NCI-H2107 treated with DMSO at 0.1 percent for 48 hours (cell line): ENCODE data around the gene PACRG.

Experiments
- DNase-seq: peaks from one replicate; lab custom pipeline; 2025; ENCODE audit not compliant: unreplicated experiment; lab: John Stamatoyannopoulos, UW

Gene PACRG

DNA sequence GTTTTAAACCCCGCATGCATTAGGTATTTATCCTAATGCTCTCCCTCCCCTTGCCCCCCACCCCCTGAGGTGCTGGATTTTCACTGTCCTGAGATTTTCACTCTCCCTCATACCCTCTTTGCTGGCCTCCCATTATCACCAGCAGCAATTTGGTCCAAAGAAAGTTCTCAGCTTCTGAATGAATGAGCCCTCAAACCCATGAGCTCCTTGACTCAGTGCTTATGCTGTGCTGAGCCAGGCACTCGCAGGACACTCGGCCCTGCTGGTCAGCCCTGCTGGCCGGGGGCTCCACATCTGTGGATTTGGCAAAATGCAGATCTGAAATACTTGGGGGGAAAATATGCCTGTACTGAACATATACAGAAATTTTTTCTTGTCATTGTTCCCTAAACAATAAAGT, 533.6 kb downstream of the PACRG start:
- no peak for DNase-seq

DNA sequence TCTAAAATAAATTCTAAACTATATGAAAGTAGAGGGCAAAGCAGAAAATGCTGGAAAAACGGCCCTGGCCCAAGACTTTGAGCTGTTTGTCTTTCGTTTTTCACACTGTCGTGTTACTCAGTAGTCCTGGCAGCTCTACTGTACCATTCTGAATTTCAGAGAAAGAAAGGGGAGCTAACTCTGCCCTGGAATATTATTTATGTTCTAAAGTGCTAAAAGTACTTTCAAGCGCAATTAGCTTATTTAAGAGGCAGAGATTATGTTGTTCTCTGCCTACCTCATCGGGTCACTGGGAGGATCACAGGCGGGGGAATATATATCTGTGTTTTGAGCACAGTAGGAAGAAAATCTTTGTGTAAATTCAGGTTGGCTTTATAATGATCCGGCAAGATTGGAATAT, 534.3 kb downstream of the PACRG start:
- no peak for DNase-seq

DNA sequence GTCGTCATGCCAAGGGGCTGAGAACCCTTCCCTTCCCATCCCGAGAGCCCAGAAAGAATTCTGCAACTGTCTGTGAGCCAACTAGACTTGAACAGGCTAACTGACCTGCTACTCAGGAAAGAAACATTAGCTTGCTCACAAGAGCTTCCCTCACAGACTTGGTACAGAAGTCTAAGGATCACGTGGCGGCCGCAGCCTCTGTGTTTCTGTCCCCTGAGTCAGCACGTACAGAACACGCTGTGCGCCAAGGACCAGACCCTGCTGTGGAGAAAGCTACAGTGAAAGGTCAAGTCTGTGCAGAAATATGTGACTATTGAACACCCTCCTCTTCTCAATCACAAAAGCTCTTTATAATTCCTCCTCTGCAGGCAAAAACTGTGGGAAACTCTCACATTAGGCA, 535.4 kb downstream of the PACRG start:
- no peak for DNase-seq

DNA sequence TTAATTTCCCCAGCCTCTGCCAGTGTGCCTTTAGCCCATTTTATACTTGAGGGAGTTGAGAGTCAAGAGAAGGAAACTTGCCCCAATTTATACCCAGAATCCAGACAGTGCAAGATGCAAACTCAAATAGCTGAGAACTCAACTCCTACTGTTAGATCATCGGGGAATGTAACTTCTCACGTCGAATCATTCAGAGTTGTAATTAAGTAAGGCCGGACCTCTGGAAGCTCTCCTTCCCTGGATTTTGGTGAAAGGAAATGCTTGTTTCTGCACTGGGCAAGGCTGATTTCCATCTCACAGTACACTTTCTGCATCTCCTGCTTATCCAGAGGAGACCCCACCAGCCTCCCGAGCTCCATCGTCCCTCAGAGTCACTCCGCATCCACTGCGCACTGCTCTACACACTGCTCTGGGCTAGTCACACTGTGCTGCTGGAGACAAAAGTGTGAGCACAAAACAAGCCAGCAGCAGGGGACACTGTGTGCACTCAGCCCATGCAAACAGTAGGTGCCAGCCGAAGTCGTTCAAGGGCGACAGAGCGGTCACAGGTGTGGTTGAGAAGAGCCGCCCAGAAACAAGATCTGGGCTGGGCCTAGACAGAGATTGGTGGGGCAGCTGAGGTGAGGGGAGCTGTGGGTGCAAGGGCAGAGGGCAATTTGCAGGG, 536.4 kb downstream of the PACRG start:
- no peak for DNase-seq

DNA sequence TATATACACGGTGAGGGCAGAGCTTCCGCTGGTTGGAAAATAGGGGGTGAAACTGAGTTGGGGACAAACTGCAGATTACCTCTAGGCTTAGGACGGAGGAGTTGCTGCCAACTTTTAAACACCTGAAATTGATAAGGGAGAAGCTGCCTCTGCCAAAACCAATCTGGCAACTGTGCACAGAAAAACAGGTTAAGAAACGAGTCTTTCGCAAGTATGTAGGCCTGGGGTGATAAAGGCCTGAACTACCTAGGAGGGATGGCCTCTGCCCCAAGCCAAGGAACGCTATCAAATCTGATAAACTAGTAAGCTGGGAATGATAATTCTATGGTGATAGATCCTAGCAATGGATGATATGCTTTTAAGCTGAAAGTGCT, 536.9 kb downstream of the PACRG start:
- no peak for DNase-seq

DNA sequence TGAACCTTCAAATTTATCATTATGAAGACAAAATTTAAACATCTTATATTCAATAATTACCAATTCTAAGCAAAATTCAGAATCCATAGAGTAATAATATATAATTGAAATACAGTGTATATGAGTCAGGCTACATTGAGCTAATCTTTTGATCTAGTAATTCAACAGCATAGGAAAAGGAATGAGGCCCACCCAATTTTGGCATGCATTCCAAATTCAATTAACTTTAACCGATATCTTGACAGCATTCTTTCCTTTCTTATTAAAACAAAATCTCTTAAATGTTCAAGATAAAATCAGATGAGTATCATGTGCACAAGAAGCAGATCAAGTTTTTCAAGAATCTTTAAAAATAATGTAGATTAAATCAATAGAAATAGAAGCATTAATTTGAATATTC, 553.9 kb downstream of the PACRG start:
- no peak for DNase-seq

DNA sequence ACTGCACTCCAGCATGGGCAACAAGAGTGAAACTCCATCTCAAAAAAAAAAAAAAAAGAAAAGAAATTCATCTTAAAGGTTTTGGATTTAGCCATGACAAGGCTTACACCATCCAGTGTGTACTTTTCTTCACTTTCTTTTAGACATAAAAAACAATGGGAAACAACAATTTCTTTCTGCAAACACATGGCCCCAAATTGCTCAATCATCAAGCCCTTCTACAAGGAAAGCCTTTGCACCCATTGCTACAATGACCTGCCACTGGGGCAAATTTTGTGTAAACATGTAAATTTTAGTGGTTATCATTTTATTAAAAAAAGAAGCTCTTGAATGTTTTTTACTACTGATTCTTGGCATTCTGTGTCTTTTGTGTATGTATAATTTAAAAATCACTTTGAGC, 554.9 kb downstream of the PACRG start:
- no peak for DNase-seq

DNA sequence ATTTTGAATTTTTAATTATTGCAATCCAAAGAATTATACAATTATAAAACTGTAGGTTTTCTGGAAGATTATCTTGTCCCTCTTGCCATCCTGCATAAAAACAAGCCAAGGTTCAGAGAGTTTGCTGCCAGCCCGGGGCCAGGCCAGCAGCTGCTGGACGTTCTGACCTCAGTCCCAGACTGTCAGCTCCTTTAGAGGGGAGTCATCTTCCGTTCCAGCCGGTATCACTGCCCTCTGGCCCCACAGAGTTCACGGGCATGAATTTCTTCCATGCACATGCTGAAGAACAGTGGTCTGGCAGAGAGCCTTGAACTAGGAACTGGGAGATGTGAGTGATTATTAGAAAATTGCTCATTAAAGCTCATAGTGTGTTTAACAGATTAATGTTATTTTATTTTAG, 556.4 kb downstream of the PACRG start:
- no peak for DNase-seq

DNA sequence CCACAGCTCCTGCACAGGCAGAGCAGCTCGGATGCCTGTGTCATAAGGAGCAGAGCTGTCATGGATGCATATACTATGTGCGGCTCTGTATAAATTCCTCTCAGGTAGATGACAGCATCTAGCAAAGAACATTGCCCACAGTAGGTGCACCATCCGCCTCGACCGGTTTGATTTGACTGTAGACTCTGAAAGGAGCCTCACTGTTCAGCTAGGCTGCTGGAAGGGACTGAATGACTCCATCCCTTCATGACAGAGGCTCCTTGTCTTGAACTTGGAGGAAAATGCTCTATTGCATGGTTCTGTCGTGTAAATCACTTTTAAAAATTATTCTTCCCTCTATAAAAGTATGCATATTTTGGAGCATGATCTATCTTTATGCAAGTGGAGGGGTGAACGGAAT, 557.9 kb downstream of the PACRG start:
- no peak for DNase-seq

DNA sequence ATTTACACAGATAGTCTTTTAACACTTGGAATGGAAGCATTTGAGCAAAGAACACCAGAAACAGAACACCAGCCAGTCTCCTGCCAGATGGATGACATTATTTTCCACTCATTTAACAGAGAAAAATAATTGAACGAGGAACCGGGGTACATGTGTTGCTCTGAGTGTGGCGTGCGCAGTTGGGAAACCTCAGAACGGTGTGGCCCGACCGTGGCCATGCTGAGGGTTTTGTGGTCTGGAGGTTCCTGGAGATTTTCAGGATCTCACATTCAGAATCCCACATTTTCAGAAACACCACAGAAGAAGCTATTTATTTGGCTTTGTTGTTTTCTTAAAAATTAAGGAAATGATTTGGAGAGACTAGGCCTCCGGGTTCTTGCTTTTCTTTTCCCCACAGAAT, 559.9 kb downstream of the PACRG start:
- DNase-seq, result no peak

DNA sequence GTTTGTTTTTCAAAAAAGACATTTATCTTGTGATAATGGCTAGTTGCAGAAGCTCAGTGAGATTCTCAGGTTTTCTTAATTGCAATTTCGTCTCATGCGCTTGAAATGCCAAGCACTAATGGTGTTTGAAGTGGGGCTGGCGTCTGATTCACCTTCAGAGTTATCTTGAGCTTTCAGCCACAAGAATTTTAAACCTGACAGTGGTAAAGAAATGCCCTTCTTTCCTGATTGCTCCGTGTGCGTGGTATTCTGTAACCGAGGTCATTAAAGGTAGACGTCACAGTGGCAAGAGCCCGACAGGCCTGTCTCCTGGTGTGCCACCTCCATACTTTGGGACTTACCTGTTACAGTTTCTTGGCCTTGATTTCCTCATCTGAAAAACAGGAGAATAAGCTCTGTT, 560.3 kb downstream of the PACRG start:
- no peak for DNase-seq

DNA sequence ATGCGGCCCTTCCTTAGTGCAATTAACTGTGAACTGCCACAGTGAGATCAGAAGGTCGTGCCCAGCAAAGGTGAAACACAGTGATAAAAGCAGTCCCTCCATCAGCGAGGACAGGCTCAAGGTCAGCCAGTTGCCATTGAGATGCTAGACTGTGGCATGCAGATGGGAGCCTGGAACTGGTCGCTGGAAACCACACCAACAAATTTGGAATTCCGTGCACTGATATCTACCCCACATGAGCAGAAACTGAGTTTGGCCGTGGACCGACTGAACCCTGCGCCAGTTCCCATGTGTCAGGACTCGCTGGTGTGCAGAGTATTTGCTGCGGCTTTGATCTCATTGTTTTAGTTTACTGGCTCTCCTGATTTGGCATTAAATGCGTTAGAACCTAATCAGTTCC, 561.1 kb downstream of the PACRG start:
- no peak for DNase-seq

DNA sequence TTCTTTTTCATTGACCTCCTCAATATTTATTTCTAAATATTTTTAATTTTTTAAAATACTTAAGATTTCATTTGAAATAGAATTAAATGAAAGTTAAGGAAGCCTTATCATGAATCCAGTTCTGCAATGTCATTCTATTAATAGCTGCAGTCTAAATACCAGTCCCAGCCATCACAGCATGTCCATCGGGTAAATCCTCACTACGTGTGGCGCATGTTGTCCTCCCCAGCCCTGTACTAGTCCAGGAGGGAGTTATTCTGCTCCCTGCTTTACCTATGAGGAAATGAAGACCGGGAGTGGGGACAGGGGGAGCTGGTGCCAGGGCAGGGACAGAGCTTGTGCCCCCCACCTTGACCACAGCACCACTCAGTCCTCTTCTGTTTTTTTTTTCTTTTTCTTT, 561.7 kb downstream of the PACRG start:
- no peak for DNase-seq

DNA sequence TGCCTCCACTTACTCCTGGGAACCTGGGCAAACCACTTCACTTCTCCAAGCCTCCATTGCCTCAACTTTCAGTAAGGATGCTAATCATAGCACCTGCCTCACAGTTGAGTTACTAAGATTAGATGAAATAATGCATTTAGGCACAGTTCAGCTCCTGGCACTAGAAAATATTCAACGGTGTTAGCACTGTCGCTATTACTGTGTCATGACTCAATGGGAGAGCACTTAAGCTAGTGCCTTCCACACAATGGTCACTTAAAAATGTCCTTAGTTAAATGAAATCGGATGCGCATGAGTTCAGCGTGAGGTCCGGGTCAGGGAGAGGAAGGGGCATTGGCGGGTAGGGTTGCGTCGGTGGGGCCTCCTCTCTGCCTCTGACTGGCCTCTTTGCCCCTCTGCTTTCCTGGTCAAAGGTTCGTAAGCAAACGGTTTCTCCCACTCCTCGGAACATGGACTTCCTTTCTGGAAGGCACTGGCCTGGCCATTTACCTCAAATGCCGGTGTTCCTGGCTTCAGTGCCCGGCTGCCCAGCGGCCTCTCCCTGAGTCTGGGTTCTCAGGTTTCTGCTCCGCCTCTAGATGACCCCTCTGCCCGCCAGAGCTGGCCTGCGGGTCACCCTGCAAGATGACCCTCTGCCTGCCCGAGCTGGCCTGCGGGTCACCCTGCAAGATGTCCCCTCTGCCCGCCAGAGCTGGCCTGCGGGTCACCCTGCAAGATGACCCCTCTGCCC, 562.9 kb downstream of the PACRG start:
- no peak for DNase-seq

DNA sequence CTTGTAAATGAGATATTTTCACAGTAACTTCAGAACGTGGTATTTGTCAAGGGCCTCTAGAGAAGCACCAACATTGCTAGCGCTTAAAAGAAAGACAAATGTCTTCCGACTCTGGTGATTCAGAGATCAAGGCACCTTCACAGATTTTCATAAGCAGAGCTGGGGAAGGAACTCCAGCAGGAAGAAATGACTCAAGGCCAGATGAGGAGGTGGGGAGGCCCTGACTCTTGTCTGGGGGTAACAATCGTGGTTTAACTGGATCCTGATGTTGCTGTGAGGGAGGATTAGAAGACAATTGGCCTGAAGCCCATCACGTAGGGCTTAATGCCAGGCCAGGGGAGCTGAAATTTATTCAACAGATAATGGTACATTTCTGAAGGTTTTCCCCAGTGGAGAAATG, 563.8 kb downstream of the PACRG start:
- DNase-seq, result no peak

DNA sequence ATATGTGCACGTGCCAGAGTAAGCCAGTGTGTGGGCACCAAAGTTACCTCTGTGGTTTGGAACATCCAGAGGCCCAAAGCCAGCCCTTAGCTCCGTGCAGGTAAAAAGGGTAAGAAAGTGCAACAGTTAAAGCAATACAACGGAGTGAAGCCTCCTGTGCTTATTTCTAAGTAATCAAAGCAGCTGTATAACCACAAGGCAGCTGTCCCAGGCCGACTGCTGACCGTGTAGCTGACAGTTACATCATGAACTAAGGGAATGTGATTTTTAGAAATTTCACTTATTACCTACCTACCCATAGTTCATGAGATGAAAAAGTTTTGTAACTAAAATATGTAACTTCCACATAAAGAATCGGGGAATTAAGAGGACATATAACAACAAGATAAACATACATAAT, 565.5 kb downstream of the PACRG start:
- DNase-seq, result no peak

DNA sequence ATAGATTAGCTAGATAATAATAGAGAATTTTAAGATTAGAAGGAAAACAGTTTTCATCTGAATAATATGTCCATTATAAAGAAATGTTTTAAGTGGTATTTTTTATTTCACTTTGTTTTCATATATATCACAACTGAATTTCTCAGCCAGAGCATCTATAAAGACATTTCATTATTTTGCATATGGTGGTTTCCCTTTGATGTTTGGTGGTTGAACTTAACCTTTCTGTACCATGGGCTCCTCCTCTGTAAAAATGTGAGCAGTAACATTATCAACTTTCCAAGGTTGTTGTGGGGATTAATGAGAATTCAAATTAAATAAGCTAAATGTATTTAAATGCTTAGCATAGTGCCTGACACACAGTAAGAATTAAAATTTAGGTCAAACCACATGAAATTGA, 567.0 kb downstream of the PACRG start:
- DNase-seq, result no peak

DNA sequence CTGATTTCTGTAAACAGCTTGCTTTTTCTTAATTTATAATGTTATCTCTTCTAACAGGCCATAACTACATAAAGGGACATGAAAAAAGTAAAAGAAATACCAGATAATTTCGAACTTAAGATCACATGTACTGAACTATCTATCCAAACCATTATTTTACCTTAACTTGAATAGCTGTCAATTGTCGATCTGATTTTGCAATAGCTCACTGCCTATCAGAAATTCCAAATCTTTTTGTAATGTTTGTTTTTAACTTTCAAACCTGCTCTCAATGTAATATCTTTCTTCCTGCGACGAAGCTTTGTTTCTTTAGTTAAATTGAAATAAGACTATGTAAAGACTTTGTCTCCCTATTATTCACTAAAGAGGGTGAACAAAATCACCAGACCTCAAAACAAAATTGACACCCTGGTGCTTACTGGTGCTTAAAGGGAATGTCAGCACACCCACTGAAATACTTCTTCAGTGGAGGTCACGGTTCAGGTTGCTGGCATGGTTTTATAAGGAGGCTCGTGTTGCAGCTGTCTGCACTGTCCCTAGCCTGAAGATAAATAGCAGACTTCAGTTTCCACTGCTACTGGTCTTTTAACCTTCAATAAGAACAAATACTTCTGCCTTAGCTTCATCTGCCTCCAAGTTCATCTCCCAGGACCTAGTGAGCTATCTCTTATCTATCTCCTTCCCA, 569.2 kb downstream of the PACRG start:
- DNase-seq, result no peak

DNA sequence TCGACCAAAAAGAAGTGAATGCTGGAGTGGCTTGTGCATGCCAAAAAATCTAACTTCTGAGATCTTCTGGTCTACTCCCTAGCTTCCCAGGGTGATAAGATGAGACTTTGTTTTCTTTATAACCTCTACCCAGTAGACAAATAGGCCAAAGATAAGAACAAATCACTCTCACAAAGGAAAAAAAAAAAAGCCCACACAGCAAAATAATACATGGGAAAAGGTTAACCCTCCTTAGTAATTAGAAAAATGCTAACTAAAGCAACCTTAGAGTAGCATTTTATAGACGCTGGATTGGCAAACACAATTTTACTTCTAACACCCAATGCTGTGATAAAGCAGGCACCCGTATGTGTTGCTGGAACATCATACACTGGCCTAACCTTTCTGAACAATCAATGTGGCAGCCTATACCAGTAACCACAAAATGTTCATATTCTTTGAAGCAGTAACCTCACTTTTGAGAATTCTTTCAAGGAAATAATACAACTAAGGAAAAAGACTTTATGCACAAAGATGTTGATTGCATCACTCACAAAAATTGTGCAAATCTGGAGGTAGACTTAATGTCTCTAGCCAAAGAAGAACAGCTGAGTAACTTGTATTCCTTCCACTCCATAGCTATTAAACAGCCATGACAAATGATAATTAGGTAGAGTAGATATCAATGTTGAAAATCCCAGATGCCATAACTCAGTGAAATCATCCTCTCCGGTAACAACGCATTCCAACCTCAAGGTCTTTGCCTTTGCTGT, 570.5 kb downstream of the PACRG start:
- no peak for DNase-seq

DNA sequence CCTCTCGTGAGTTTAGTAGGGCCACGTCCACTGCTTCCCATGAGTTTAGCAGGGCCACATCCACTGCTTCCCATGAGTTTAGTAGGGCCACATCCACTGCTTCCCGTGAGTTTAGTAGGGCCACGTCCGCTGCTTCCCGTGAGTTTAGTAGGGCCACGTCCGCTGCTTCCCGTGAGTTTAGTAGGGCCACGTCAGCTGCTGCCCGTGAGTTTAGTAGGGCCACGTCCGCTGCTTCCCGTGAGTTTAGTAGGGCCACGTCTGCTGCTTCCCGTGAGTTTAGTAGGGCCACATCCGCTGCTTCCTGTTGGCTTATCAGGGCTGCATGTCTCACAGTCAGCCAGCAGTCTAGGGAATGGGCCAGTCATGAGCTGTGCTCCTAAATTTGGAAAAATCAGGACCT, 573.1 kb downstream of the PACRG start:
- no peak for DNase-seq

DNA sequence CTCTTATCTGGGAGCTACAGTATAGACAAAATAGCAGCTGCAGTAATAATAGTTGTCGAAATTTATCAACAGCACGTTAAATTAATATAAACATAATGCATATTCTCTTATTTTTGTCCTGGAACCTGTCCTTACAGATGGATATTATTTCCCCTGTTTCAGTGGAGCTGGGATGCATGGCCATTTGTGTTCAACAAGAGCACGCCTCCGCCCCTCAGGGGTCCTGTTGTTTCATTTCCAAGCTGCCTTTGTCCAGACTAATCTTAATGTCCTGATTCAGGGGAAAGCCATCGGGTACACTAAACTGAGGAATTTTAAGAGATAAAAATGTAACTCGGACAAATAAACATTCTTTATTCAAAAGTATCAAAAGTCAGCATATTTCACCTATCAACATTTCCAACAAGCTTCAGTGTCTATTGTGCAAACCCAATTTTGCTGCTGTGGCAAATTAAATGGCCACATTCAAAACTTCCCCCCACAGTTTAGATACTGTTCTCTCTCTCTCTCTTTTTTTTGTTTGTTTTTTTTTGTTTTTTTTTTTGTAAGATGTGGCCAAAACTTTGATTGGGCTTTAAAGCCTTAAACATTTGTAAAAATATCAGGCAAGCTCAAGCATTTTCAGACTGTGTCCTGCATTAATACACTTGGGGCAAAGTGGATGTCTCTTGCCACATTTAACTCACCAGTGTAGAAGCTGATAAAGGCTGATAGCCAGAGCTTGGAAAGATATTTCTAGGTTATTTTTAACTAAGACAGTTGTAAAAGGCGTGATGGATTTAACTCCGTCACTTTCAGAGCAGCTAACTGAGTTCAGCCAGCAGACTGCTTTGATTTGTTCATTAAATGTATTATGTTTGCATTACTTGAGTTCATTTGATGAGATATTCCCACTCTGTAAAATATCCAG, 574.2 kb downstream of the PACRG start:
- DNase-seq, result no peak
